HG03064 (cell line): ENCODE data around the gene FIGN.

Experiments used
- ATAC-seq: cut with Tn5 transposase; IDR thresholded peaks from one replicate; pipeline ENCODE4 v1.9.1; 2021; ENCODE audit warnings: low read depth; ENCODE audit not compliant: unreplicated experiment

The FIGN gene

DNA sequence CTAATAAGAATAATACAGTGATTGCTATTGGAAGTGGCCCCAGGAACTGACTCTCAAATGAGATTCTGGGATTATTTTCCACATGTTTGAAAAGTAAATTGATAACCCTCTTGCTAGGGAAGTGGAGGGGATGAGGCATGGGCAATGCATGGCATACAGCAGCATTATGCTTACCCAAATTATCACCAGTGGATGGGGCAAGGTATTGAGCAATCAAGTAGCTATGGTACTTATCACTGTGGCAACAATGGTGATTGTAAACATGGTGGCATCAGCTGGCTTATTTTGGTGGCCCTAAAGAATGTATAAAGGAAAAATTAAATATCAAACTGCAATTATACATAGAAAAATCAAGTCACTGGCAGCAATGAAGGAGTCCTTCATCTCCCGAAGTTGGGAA lies 155.1 kb downstream of the FIGN start:
- no peak for ATAC-seq

DNA sequence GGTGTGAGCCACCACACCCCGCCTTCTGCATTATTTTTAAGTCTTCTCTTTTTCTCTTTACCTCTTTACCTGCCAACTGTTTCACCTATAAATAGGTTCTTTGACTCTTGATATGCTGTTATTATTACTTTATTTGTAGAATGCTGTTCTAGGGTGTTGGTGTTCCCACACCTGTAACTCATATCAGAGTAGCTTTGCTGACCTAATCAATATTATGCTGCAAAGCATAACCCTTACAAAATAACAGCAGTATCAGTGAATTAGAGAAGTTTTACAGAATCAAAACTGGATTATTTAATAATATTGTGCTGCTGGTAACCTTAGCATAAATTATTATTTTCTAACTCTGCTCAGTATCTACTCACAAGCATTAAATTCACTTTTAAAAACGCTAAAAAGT lies 161.5 kb downstream of the FIGN start:
- ATAC-seq = no peak

DNA sequence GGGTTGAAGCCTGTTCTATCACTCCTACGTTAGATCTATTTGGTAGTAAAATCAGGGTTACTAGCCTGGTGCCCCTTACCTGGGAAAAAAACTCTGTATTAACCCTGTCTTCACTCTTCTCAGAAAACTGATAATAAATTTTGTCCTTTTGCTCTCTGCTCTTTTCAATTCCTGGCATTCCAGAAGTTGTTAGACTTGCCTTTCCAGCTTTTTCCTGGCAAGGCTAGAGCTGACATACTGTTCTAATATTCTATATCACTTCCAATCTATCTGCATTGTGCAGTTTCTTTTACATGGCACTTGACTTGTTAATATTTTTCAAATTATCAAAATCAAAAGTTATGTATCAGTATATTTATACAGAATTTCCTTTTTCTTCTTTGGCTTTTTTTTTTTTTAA lies 162.2 kb downstream of the FIGN start:
- no peak for ATAC-seq

DNA sequence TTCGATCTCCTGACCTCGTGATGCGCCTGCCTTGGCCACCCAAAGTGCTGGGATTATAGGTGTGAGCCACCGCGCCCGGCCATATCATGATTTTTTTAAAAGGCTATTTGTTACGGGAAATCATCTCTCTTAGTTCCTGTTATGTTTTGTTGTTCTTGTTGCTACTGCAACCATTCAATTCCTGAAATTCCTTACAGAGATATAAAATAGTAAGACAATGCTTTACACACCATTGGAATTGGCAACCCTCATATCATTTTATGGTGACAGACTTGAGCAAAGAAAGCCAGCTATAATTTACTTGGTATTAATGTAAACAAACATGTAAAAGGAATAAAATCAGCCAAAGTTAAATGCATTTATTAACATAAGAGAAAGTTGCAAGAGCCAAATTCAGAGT lies 163.0 kb downstream of the FIGN start:
- ATAC-seq = no peak

DNA sequence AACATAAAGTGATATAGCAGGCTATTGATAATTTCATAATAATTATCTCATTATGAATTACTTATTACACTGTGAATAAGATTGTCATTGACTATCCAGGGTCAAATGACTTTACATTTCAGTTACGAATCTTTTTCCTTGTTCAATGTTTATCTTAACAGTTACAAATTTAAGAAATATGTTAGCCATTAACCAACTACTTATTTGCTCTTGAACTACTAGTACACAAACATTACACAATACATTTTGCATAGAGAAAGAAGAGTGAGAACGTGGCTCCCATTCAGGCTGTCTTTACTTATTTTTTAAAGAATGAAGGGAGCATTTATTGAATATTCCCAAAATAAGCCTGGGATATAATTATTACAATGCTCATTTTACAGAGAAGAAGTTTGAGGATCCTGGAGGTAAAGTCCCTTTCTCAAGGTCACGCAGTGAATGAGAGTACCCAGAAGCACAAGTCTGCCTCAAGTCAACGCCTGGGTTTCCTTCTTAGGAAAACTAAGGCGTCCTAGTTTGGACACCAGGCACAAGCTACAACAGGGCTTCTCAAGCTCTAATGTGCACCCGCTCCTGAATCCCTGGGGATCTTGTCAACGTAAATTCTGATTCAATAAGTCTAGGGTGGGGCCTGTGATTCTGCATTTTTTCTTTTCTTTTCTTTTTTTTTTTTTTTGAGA lies 164.2 kb downstream of the FIGN start:
- ATAC-seq = no peak

DNA sequence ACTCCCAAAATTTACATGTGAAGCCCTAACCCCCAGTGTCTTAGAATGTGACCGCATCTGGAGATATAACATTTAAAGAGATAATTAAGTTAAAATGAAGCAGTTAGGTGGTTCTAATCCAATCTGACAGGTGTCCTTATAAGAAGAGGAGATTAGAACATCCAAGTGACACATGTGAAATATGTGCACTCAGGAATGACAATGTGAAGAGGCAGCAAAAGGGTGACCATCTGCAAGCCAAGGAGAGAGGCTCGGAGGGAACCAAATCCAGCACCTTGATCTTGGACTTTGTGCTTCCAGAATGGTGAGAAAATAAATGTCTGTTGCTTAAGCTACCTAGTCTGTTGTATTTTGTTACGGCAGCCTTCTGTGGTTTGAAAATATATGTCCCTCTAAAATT lies 165.4 kb downstream of the FIGN start:
- no peak for ATAC-seq

DNA sequence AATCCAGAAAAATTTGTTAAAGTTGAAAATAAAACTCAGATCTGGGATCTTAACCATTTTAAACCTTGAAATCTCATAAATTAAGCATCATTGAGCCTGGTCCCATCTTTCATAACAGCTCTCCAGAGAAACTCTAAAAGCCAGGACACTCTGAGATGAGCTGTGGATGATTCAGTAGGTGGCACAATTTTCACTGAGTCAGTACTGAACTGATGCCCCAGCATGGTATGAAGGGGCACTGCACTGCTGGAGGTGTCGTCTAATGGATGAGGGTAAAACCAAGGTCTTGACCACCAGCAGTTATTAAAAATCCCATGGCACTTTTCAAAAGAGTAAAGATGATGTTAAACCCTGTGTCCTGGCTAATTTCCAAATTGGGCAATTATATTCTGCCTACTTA lies 170.6 kb downstream of the FIGN start:
- no peak for ATAC-seq

DNA sequence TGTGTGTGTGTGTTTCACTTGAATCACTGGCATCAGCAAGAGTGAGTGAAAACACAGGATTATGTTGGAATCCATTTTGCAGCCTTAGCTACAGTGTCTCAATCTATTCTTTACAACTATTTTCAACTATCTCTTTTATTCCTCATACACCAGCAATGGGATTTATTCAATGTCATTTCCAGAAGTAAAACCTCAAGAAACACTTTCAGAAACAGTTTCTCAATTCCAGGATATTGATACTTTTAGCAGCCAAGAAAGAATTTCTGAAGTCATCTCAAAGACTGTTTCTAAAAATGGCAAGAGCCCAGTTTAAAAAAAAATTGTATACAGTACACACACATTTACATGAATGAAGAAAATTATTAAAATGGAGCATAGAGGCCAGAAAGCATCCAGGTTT lies 171.6 kb downstream of the FIGN start:
- no peak for ATAC-seq

DNA sequence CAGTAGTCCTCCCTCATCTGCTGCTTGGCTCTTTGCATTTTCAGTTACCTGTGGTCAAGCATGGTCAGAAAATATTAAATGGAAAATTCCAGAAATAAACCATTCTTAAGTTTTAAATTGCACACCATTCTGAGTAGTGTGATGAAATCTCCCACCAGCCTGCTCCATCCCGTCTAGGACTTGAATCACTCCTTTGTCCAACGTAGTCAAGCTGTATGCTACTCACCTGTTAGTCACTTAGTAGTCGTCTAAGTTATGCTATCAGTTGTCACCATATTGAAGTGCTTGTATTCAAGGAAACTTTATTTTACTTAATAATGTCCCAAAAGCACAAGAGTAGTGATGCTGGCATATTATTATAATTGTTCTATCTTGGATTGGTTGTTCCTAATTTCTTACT lies 172.5 kb downstream of the FIGN start:
- ATAC-seq = no peak

DNA sequence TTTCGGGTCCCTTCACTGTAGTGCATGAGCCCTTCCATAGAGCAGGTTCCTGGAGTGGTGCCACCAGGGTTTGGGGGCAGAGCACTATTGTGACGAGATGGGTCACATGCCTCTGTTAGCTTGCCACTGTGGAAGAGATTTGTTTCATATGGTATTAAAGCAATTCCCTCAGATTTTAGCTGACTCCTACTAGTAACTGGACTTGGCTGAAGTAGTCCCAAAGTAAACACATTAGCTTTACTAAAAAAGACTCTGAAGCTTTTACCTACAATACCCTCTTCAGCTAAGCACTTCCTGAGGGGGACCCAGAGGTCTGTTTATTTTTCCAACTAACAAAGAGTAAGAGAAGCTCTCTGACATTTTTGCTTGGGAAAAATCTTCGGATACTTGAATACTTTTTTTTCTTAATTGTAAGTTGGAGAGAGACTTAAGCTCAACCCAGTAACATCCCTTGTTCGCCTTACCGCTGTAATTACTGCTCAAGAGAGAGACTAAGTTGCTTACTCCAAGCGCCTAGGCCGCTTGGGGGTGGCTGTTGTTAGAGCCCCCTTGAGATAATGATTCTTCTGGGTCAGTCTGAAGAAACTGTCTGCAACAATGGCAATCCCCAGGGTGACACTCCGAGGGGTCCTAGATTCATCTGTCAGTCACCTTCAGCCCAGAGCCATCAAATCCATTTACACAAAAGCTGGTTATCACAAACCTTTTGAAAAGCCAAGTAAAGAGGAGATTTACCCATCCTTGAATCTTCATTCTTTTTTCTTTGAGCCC lies 177.4 kb downstream of the FIGN start:
- ATAC-seq = no peak

DNA sequence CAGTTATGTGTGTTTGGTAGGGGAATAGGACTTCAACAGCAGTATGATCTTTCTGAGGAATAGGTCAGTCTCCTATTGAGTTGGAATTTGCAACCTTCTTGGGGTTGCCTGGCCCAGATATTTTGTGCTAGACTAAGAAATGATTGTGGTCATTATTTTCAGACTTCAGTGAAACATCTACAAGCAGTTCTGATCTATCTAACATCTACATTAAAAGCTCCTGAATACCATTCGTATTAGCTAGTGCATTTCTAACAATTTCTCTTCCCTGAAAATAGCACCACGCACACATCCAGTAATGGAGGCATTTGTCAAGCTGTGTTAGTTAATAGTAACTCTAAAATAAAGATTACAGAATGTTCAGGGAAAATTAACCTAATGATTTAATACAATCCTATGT lies 179.3 kb downstream of the FIGN start:
- ATAC-seq = no peak

DNA sequence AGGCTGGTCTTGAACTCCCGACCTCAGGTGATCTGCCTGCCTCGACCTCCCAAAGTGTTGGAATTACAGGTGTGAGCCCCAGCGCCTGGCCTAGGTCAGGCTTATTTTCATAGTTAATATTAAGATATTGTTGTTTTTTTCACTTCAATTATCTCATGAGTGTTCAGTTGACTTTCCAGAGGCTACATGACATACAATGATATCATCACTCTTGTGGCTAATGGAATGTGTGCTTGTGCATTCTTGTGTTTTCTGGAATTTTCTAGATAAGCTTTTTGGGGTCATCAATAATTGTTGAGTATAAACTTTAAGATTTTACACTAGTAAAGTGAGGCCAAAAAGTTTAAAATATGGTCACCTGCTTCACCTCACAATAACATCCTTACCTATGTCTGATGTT lies 180.9 kb downstream of the FIGN start:
- ATAC-seq = no peak

DNA sequence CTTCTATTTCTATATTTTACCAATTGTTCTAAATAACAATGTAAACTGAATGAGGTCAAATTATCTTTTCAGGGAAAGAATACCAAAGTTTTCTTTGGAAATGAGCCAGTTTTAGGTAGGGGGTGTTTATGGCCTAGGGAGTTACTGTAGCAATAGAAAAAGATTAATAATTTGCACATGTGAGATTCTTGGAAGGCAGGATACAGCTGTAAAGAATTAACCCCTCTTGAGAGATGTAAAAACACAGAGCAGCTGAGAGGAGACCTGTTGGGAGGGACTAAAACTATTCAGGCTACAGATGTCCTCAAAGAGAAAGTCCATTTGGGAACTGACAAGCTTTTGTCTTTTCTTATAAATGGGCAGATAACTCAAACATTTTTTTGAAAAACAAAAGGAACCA lies 182.2 kb downstream of the FIGN start:
- no peak for ATAC-seq

DNA sequence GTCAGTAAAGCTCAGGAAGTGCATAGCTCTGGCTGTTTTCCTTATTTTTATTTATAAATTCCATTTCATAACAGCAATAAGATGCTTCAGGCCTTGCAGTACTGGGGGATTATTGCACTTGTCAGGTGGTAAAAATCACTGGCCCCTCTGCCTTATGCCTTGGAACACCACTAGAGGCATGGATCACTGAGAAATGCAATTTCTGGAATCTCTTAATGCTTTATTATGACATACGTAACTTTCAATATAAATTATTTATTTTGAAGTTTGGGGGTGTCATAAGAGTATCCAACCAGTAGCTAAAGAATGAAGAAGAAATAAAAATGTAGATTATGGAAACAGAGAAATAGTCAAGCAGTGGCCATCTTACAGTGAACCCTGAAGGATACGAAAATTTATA lies 183.1 kb downstream of the FIGN start:
- no peak for ATAC-seq

DNA sequence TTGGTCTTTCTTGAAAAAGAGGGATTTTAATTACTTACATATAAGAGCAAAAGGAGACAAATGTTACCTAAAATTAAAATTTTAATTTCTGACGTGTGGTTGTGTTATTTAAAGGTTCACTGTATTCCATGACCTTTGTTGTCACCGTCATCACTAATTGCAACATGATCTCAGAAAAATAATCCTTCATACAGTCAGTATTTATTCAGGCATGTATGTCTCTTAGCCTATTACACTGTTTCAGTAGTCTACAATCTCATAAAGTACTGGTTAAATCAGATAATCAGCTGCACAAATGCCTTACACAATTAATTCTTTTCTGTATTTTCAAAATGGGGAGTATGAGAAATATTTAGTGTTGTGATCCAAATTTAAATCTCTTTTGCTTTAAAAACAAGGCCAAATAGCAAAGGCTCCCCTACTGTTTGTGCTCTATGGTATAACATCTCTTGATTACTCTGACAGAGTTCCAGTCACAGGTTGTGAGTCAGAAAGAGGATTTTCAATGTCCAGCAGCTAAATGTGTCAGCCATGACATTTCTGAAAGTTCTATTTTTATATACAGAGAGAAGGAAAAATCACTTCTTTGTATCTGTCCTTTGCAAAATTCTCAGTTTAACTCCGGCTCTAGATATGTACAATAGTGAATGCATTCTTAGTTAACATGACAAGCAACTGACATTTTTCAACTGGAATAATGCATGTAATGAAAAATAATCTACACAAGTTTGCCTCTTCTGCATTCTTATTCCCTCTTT lies 184.0 kb downstream of the FIGN start:
- no peak for ATAC-seq

DNA sequence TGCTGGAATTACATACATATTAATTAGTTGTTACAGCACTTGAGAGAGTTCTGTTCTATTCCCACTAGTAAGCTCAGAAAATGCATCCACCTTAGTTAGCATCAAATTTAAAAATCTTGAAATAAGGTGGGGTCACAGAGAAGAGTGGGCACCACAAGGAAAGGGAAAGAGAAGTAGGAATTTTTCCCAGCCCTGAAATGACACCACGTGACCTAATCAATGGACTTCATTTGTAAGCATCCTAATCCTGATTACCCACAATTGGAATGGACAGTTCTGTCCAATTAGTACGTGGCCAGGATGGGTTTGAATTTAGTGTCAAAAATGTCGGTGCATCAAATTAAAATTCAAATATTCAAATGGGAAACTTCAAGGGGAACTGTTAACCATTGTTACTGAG lies 186.8 kb downstream of the FIGN start:
- ATAC-seq = no peak
